IMR-90 (cell line): Measurements from ENCODE around the gene SCRN2. TPM values are rescaled to one million over a fixed set of nuclear protein-coding genes. Genes with fewer than 3 reads are reported as not detected.
A peak's percentile ranks its signal among the peaks of the same experiment; 100 is the strongest.

Experiments used
- ATAC-seq: fragments of 200-7000 bp; cut with Tn5 transposase; 2 replicates; pipeline ENCODE4 v1.9.1; 2020; ENCODE audit warnings: low read depth, mild to moderate bottlenecking, moderate library complexity
- BruUV-seq: library from RNA; stranded (reverse); fragments of 400-500 nt; replicated peaks from 2 replicates; lab custom pipeline; 2021; lab: Mats Ljungman, UMichigan
- CTCF ChIA-PET: fragments of 300-600 bp; formaldehyde crosslinking; extraction: SDS; loops from one replicate; lab custom pipeline; 2021; ENCODE audit warnings: antibody characterized with exemption; lab: Yijun Ruan, JAX
- POLR2A ChIA-PET: fragments of 300-600 bp; sonication (Branson Sonifier 250); formaldehyde crosslinking; loops from one replicate; lab custom pipeline; 2022; ENCODE audit warnings: antibody characterized with exemption; ENCODE audit not compliant: unreplicated experiment; lab: Charles Lee
- DNase-seq: peaks from one replicate; pipeline ENCODE4 v3.0.0; 2013
- H2AFZ ChIP-seq: replicated peaks from 2 replicates; pipeline ENCODE3; 2013; ENCODE audit warnings: low read length, mild to moderate bottlenecking; ENCODE audit not compliant: poor library complexity
- H2AK5ac ChIP-seq: 2 replicates; pipeline ENCODE4 v1.6.1; 2013; ENCODE audit warnings: low read depth, low read length, inconsistent platforms
- H2AK9ac ChIP-seq: replicated peaks from 2 replicates; pipeline ENCODE3; 2013; ENCODE audit warnings: mild to moderate bottlenecking, low read depth, low read length, moderate library complexity; ENCODE audit not compliant: poor library complexity
- H2BK120ac ChIP-seq: 2 replicates; pipeline ENCODE4 v1.6.1; 2013; ENCODE audit warnings: low read depth, low read length, inconsistent platforms
- H2BK15ac ChIP-seq: 3 replicates; pipeline ENCODE4 v1.6.1; 2013; ENCODE audit warnings: low read depth, low read length, inconsistent platforms
- H2BK20ac ChIP-seq: 2 replicates; pipeline ENCODE4 v1.6.1; 2013; ENCODE audit warnings: low read depth, mild to moderate bottlenecking, inconsistent platforms, low read length, moderate library complexity
- H2BK5ac ChIP-seq: 2 replicates; pipeline ENCODE4 v1.6.1; 2013; ENCODE audit warnings: mild to moderate bottlenecking, low read depth, low read length, inconsistent platforms; ENCODE audit not compliant: poor library complexity, severe bottlenecking
- H3K14ac ChIP-seq: replicated peaks from 2 replicates; pipeline ENCODE4 v1.6.1; 2013; ENCODE audit warnings: low read depth, low read length, inconsistent platforms
- H3K18ac ChIP-seq: 2 replicates; pipeline ENCODE4 v1.6.1; 2013; ENCODE audit warnings: low read depth, low read length, control low read depth
- H3K23ac ChIP-seq: 2 replicates; pipeline ENCODE4 v1.6.1; 2013; ENCODE audit warnings: low read depth, low read length, inconsistent platforms
- H3K27ac ChIP-seq: 2 replicates; pipeline ENCODE4 v1.5.1; 2013; ENCODE audit warnings: mild to moderate bottlenecking, control low read depth, low read length; ENCODE audit not compliant: insufficient read depth
- H3K27me3 ChIP-seq: 2 replicates; pipeline ENCODE4 v1.6.1; 2013; ENCODE audit warnings: low read length; ENCODE audit not compliant: control insufficient read depth, insufficient read depth
- H3K36me3 ChIP-seq: 2 replicates; pipeline ENCODE4 v1.6.1; 2013; ENCODE audit warnings: low read length, mixed read lengths; ENCODE audit not compliant: control insufficient read depth, insufficient read depth
- H3K4ac ChIP-seq: 2 replicates; pipeline ENCODE4 v1.6.1; 2013; ENCODE audit warnings: low read depth, low read length, inconsistent platforms
- H3K4me1 ChIP-seq: 2 replicates; pipeline ENCODE4 v1.6.1; 2013; ENCODE audit warnings: low read length, mixed read lengths; ENCODE audit not compliant: control insufficient read depth, insufficient read depth
- H3K4me2 ChIP-seq: 2 replicates; pipeline ENCODE4 v1.6.1; 2013; ENCODE audit warnings: low read depth, mild to moderate bottlenecking, control low read depth, low read length, moderate library complexity
- H3K4me3 ChIP-seq: 2 replicates; pipeline ENCODE4 v1.5.1; 2013; ENCODE audit warnings: low read depth, mild to moderate bottlenecking, control low read depth, low read length, moderate library complexity; ENCODE audit not compliant: insufficient read depth
- H3K56ac ChIP-seq: 2 replicates; pipeline ENCODE4 v1.6.1; 2013; ENCODE audit warnings: low read length, inconsistent platforms; ENCODE audit not compliant: insufficient read depth; ENCODE audit errors: extremely low read depth
- H3K79me1 ChIP-seq, 2 experiments: 2 replicates each; pipeline ENCODE4 v1.6.1; 2013; ENCODE audit warnings: low read length in 2 of 2, inconsistent platforms in 1 of 2, low read depth in 1 of 2
- H3K9ac ChIP-seq: 2 replicates; pipeline ENCODE4 v1.6.1; 2013; ENCODE audit warnings: low read depth, low read length, control low read depth
- H3K9me1 ChIP-seq: 2 replicates; pipeline ENCODE4 v1.6.1; 2013; ENCODE audit warnings: low read length, inconsistent platforms; ENCODE audit not compliant: insufficient read depth
- H3K9me3 ChIP-seq: 2 replicates; pipeline ENCODE4 v1.6.1; 2013; ENCODE audit warnings: low read length; ENCODE audit not compliant: control insufficient read depth, insufficient read depth
- H4K20me1 ChIP-seq: 2 replicates; pipeline ENCODE4 v1.6.1; 2013; ENCODE audit warnings: low read length, inconsistent platforms; ENCODE audit not compliant: insufficient read depth
- H4K5ac ChIP-seq: 2 replicates; pipeline ENCODE4 v1.6.1; 2013; ENCODE audit warnings: mild to moderate bottlenecking, low read depth, low read length, control low read depth
- H4K8ac ChIP-seq, 2 experiments: 2 replicates each; pipeline ENCODE4 v1.6.1; 2013; ENCODE audit warnings: low read depth in 2 of 2, low read length in 2 of 2, control low read depth in 1 of 2, inconsistent platforms in 1 of 2
- H4K91ac ChIP-seq: 2 replicates; pipeline ENCODE4 v1.6.1; 2013; ENCODE audit warnings: low read depth, low read length, inconsistent platforms; ENCODE audit not compliant: insufficient read depth
- CTCF ChIP-seq: conservative IDR thresholded peaks from 2 replicates; pipeline ENCODE4 v1.5.1; 2012; ENCODE audit warnings: mild to moderate bottlenecking, low read depth, low read length, improper control_type of control experiment
- FOS ChIP-seq: fragments of 150-350 bp; IDR thresholded peaks from 2 replicates; pipeline ENCODE4 v1.6.1; 2016; ENCODE audit warnings: low read depth, low read length
- MAZ ChIP-seq: IDR thresholded peaks from 2 replicates; pipeline ENCODE4 v1.6.1; 2012; ENCODE audit warnings: low read depth, mild to moderate bottlenecking, low read length, improper control_type of control experiment, moderate library complexity, borderline replicate concordance
- MXI1 ChIP-seq: IDR thresholded peaks from 2 replicates; pipeline ENCODE4 v1.6.1; 2012; ENCODE audit warnings: low read depth, mild to moderate bottlenecking, low read length, moderate library complexity, borderline replicate concordance
- NFE2L2 ChIP-seq: fragments of 150-350 bp; IDR thresholded peaks from 2 replicates; pipeline ENCODE4 v1.6.1; 2016; ENCODE audit warnings: low read depth, mild to moderate bottlenecking, low read length
- RCOR1 ChIP-seq: IDR thresholded peaks from 2 replicates; pipeline ENCODE4 v1.6.1; 2012; ENCODE audit warnings: mild to moderate bottlenecking, low read length, improper control_type of control experiment; ENCODE audit not compliant: insufficient replicate concordance
- RFX5 ChIP-seq: IDR thresholded peaks from 2 replicates; pipeline ENCODE4 v1.8.0; 2012; ENCODE audit warnings: low read depth, mild to moderate bottlenecking, low read length, moderate library complexity
- SMC3 ChIP-seq: fragments of 150-350 bp; IDR thresholded peaks from 2 replicates; pipeline ENCODE4 v1.6.1; 2016; ENCODE audit warnings: low read depth, mild to moderate bottlenecking, antibody characterized with exemption, low read length, moderate library complexity
- USF2 ChIP-seq: fragments of 150-350 bp; IDR thresholded peaks from 2 replicates; pipeline ENCODE4 v1.6.1; 2017; ENCODE audit warnings: mild to moderate bottlenecking, antibody characterized with exemption, low read length, low read depth
- WGBS, 2 experiments: methylation state at CpG; one replicate each; pipeline versions ENCODE4 v1.1.5 to v1.1.7; 2013; ENCODE audit warnings: missing lambda C conversion rate in 2 of 2; ENCODE audit not compliant: insufficient read length in 1 of 2; ENCODE audit errors: extremely low coverage in 2 of 2; 5-methylcytosine and 5-hydroxymethylcytosine counted together
- dilution Hi-C: fragments of 300-500 bp; cut with HindIII; formaldehyde crosslinking; loops from one replicate; pipeline ENCODE4 v1.14.3; 2018; ENCODE audit warnings: low sequenced_read_pairs; ENCODE audit not compliant: unreplicated experiment
- in situ Hi-C: fragments of 300-500 bp; cut with MboI; formaldehyde crosslinking; loops from 3 replicates; pipeline ENCODE4 v1.14.3; 2019; ENCODE audit warnings: low sequenced_read_pairs, inconsistent platforms, mixed read lengths
- intact Hi-C: fragments of 100-400 bp; cut with micrococcal nuclease; formaldehyde crosslinking; loops from 2 replicates; pipeline ENCODE4 v1.10.0; 2022
- polyA plus RNA-seq, 3 experiments: library from polyadenylated mRNA; depleted of rRNA; stranded (reverse); fragments of >200 nt; gene quantifications; 2 replicates each; pipeline ENCODE4 v1.2.3, GENCODE V29; 2012; ENCODE audit warnings: low replicate concordance in 1 of 3
- total RNA-seq: library from RNA; depleted of rRNA; stranded (reverse); fragments of >200 nt; gene quantifications from 2 replicates; pipeline ENCODE4 v1.2.3, GENCODE V29; 2012

Gene SCRN2
- total and polyA plus RNA-seq, 2 of the 4 experiments (the other 2 are of a cell fraction): 17.2 to 31.0 TPM

- Histone ChIP-seq H2BK15ac (no peak overlapping the region), H2AFZ (no peak overlapping the region), H2BK5ac (no peak overlapping the region), H4K8ac (no peak overlapping the region), H3K18ac (no peak overlapping the region), H3K56ac (no peak overlapping the region), H4K91ac (no peak overlapping the region), H3K4me3 (no peak overlapping the region), H3K36me3 (no peaks in the 10 kb centered on the region), H3K79me1 (no peaks in the 10 kb centered on the region), H2BK120ac (no peak overlapping the region), H3K9me1 (no peaks in the 10 kb centered on the region), H2AK9ac (peak overlapping the region; percentile 13), H2AK5ac (no peak overlapping the region), H3K14ac (no peak overlapping the region), H3K4me2 (no peak overlapping the region), H3K9me3 (no peaks in the 10 kb centered on the region), H3K27ac (no peak overlapping the region), H4K5ac (no peak overlapping the region), H3K4me1 (peaks cover 5% of the 10 kb centered on the region), H2BK20ac (no peak overlapping the region; the same call in 1 of the 2 replicates), H3K27me3 (peaks cover 57% of the 10 kb centered on the region), H4K20me1 (no peaks in the 10 kb centered on the region), H3K23ac (no peak overlapping the region), H3K4ac (no peak overlapping the region), H3K9ac (no peak overlapping the region)
- TF ChIP-seq USF2: no peak
- no peak for TF ChIP-seq NFE2L2
- no peak for TF ChIP-seq CTCF
- no peak for TF ChIP-seq MAZ
- TF ChIP-seq RFX5: no peak
- no peak for TF ChIP-seq FOS
- TF ChIP-seq RCOR1: no peak
- TF ChIP-seq MXI1: no peak
- TF ChIP-seq SMC3: no peak
- dilution Hi-C loops: no loop called here
- DNase-seq (no peak), ATAC-seq (no peak)
- intact Hi-C loops: no loop called here
- ChIA-PET CTCF (no interaction called here), POLR2A (no interaction called here)
- no TSS peak for BruUV-seq
- in situ Hi-C loops: no loop called here
- WGBS, 2 experiments: no CpG with 5 or more reads among the region's 1 CpG
Measured at GRCh38 chr17:47870056-47870455, 29.0 kb upstream of the SCRN2 start.
